ENCODE results near the gene ADORA3. TPM values are rescaled to one million over a fixed set of nuclear protein-coding genes. Genes with fewer than 3 reads are reported as not detected.

ADORA3 gene
- total RNA-seq, 1 experiment from 2014 or later: 0.15 TPM

DNA sequence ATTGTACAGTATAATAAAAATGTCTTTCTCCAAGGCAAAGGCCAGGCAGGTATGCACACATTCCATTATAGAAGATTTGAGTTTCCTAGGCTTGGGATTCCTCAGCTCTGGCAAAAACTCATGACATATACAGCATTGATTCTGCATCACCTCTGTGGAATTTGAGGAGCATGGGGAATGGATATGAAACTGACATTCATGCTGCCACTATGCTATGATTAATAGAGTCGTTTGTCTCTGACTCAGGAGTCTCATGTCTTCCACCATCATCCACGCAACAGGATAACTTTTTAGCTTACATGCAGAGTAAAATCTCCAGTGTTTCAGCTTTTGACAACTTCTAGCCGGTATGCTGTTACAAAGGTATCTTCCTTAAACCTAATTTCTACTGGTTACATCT is 49.8 kb upstream of the ADORA3 start (continued):
- no peak for TF ChIP-seq CREB1 (CRISPR knock-in tag; IDR thresholded peaks at IDR 0.05)

DNA sequence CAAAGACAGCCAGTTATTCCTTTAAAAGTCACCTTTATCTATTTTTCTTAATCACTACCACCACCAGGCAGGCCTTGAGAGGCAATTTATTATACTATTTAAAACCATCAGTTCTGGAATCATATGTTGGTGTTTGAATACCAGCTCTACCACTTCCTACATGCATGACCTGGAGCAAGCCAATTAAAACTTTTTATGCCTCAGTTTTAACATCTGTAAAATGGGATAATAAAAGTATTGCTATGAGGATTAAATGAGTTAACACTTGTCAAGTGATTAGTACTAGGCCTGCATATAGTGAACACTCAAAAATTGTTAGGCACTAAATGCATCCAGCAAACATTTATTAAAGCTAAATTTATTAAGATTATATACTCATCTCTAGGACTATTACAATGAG is 49.2 kb upstream of the ADORA3 start:
- POLR2A ChIA-PET: no interaction called here
- CTCF ChIA-PET: interaction anchor here (0.8 to 1.1 kb wide), 2 partner anchors 45 to 162 kb away, joined by 3 to 4 read pairs; no protein-coding TSS in a partner anchor
- H3K4me1 Mint-ChIP-seq: no peaks in the 10 kb centered on the region
- no peak overlapping the region for H3K27ac Mint-ChIP-seq
- TF ChIP-seq, protein P1, sequence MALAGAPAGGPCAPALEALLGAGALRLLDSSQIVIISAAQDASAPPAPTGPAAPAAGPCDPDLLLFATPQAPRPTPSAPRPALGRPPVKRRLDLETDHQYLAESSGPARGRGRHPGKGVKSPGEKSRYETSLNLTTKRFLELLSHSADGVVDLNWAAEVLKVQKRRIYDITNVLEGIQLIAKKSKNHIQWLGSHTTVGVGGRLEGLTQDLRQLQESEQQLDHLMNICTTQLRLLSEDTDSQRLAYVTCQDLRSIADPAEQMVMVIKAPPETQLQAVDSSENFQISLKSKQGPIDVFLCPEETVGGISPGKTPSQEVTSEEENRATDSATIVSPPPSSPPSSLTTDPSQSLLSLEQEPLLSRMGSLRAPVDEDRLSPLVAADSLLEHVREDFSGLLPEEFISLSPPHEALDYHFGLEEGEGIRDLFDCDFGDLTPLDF (CRISPR knock-in tag; IDR thresholded peaks at IDR 0.05): no peak
- TF ChIP-seq ZNF423 (CRISPR knock-in tag; IDR thresholded peaks at IDR 0.05) (no peak), MXD4 (CRISPR knock-in tag; IDR thresholded peaks at IDR 0.05; ENCODE audit: borderline replicate concordance) (no peak), ATF1 (CRISPR knock-in tag; IDR thresholded peaks at IDR 0.05) (no peak), SP1 (CRISPR knock-in tag; conservative IDR thresholded peaks at IDR 0.05) (no peak), CBFB (CRISPR knock-in tag; IDR thresholded peaks at IDR 0.05; ENCODE audit: low read depth) (no peak), CREB1 (CRISPR knock-in tag; IDR thresholded peaks at IDR 0.05) (no peak), TEAD1 (CRISPR knock-in tag; IDR thresholded peaks at IDR 0.05) (no peak)
- TF ChIP-seq, protein P2, sequence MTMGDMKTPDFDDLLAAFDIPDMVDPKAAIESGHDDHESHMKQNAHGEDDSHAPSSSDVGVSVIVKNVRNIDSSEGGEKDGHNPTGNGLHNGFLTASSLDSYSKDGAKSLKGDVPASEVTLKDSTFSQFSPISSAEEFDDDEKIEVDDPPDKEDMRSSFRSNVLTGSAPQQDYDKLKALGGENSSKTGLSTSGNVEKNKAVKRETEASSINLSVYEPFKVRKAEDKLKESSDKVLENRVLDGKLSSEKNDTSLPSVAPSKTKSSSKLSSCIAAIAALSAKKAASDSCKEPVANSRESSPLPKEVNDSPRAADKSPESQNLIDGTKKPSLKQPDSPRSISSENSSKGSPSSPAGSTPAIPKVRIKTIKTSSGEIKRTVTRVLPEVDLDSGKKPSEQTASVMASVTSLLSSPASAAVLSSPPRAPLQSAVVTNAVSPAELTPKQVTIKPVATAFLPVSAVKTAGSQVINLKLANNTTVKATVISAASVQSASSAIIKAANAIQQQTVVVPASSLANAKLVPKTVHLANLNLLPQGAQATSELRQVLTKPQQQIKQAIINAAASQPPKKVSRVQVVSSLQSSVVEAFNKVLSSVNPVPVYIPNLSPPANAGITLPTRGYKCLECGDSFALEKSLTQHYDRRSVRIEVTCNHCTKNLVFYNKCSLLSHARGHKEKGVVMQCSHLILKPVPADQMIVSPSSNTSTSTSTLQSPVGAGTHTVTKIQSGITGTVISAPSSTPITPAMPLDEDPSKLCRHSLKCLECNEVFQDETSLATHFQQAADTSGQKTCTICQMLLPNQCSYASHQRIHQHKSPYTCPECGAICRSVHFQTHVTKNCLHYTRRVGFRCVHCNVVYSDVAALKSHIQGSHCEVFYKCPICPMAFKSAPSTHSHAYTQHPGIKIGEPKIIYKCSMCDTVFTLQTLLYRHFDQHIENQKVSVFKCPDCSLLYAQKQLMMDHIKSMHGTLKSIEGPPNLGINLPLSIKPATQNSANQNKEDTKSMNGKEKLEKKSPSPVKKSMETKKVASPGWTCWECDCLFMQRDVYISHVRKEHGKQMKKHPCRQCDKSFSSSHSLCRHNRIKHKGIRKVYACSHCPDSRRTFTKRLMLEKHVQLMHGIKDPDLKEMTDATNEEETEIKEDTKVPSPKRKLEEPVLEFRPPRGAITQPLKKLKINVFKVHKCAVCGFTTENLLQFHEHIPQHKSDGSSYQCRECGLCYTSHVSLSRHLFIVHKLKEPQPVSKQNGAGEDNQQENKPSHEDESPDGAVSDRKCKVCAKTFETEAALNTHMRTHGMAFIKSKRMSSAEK (CRISPR knock-in tag; IDR thresholded peaks at IDR 0.05; ENCODE audit: borderline replicate concordance): no peak
- TF ChIP-seq, protein P3, sequence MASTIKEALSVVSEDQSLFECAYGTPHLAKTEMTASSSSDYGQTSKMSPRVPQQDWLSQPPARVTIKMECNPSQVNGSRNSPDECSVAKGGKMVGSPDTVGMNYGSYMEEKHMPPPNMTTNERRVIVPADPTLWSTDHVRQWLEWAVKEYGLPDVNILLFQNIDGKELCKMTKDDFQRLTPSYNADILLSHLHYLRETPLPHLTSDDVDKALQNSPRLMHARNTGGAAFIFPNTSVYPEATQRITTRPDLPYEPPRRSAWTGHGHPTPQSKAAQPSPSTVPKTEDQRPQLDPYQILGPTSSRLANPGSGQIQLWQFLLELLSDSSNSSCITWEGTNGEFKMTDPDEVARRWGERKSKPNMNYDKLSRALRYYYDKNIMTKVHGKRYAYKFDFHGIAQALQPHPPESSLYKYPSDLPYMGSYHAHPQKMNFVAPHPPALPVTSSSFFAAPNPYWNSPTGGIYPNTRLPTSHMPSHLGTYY (CRISPR knock-in tag; IDR thresholded peaks at IDR 0.05): no peak
- TF ChIP-seq, protein P4, sequence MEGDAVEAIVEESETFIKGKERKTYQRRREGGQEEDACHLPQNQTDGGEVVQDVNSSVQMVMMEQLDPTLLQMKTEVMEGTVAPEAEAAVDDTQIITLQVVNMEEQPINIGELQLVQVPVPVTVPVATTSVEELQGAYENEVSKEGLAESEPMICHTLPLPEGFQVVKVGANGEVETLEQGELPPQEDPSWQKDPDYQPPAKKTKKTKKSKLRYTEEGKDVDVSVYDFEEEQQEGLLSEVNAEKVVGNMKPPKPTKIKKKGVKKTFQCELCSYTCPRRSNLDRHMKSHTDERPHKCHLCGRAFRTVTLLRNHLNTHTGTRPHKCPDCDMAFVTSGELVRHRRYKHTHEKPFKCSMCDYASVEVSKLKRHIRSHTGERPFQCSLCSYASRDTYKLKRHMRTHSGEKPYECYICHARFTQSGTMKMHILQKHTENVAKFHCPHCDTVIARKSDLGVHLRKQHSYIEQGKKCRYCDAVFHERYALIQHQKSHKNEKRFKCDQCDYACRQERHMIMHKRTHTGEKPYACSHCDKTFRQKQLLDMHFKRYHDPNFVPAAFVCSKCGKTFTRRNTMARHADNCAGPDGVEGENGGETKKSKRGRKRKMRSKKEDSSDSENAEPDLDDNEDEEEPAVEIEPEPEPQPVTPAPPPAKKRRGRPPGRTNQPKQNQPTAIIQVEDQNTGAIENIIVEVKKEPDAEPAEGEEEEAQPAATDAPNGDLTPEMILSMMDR (IDR thresholded peaks at IDR 0.05): no peak
- TF ChIP-seq, protein P5, sequence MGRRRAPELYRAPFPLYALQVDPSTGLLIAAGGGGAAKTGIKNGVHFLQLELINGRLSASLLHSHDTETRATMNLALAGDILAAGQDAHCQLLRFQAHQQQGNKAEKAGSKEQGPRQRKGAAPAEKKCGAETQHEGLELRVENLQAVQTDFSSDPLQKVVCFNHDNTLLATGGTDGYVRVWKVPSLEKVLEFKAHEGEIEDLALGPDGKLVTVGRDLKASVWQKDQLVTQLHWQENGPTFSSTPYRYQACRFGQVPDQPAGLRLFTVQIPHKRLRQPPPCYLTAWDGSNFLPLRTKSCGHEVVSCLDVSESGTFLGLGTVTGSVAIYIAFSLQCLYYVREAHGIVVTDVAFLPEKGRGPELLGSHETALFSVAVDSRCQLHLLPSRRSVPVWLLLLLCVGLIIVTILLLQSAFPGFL (CRISPR knock-in tag; IDR thresholded peaks at IDR 0.05; ENCODE audit: borderline replicate concordance): no peak
- TF ChIP-seq, protein P6, sequence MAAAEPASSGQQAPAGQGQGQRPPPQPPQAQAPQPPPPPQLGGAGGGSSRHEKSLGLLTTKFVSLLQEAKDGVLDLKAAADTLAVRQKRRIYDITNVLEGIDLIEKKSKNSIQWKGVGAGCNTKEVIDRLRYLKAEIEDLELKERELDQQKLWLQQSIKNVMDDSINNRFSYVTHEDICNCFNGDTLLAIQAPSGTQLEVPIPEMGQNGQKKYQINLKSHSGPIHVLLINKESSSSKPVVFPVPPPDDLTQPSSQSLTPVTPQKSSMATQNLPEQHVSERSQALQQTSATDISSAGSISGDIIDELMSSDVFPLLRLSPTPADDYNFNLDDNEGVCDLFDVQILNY (CRISPR knock-in tag; IDR thresholded peaks at IDR 0.05): no peak
- H3K9me3 Mint-ChIP-seq: no peaks in the 10 kb centered on the region
- ATAC-seq: no peak
- H3K4me3 Mint-ChIP-seq: no peak overlapping the region
- no peak for DNase-seq (ENCODE audit: low spot score)
- no peaks in the 10 kb centered on the region for H3K36me3 Mint-ChIP-seq
- no peaks in the 10 kb centered on the region for H3K27me3 Mint-ChIP-seq (ENCODE audit: low read depth)
